Measurements from ENCODE around the gene TTPAL.

TTPAL gene

DNA sequence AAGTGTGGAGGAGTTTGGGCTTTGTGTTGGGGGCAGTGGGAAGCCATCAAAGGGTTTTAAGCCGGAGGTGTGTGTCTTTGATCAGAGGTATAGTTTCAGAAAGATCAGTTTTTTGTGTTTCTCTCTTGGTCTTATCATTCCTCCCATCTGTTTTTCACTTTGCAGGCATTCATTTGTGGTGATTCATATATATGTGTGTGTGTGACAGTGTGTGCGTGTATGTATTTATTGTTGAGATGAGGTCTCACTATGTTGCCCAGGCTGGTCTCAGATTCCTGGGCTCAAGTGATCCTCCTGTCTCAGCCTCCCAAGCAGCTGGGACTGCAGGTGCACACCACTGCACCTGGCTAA lies 57.3 kb downstream of the TTPAL start:
- Histone ChIP-seq H3K9me3 (ENCODE audit: insufficient read depth, low read length) (no peaks in the 10 kb centered on the region), H3K4me2 (ENCODE audit: low read depth, low read length, poor library complexity, severe bottlenecking) (no peak overlapping the region), H3K9ac (ENCODE audit: low read length) (no peak overlapping the region), H3K79me2 (ENCODE audit: insufficient read depth, low read length) (no peaks in the 10 kb centered on the region), H2AFZ (ENCODE audit: low read depth, low read length, severe bottlenecking) (no peak overlapping the region), H4K20me1 (ENCODE audit: low read depth, low read length) (no peaks in the 10 kb centered on the region), H3K4me3 (ENCODE audit: insufficient read depth, low read length, poor library complexity, severe bottlenecking) (no peak overlapping the region), H3K27ac (ENCODE audit: low read depth, low read length) (no peak overlapping the region), H3K36me3 (ENCODE audit: low read length) (no peaks in the 10 kb centered on the region), H3K9me2 (replicated peaks; ENCODE audit: insufficient read depth, low read length) (no peaks in the 10 kb centered on the region), H3F3A (ENCODE audit: insufficient read depth) (peaks cover 12% of the 10 kb centered on the region), H3K27me3 (ENCODE audit: low read length) (no peaks in the 10 kb centered on the region)
- TF ChIP-seq EZH2phosphoT487 (conservative IDR thresholded peaks at IDR 0.05; ENCODE audit: low read length), result no peak
- TF ChIP-seq, protein P1, sequence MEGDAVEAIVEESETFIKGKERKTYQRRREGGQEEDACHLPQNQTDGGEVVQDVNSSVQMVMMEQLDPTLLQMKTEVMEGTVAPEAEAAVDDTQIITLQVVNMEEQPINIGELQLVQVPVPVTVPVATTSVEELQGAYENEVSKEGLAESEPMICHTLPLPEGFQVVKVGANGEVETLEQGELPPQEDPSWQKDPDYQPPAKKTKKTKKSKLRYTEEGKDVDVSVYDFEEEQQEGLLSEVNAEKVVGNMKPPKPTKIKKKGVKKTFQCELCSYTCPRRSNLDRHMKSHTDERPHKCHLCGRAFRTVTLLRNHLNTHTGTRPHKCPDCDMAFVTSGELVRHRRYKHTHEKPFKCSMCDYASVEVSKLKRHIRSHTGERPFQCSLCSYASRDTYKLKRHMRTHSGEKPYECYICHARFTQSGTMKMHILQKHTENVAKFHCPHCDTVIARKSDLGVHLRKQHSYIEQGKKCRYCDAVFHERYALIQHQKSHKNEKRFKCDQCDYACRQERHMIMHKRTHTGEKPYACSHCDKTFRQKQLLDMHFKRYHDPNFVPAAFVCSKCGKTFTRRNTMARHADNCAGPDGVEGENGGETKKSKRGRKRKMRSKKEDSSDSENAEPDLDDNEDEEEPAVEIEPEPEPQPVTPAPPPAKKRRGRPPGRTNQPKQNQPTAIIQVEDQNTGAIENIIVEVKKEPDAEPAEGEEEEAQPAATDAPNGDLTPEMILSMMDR (IDR thresholded peaks at IDR 0.05; ENCODE audit: insufficient read depth, low read length, poor library complexity, severe bottlenecking), result no peak

DNA sequence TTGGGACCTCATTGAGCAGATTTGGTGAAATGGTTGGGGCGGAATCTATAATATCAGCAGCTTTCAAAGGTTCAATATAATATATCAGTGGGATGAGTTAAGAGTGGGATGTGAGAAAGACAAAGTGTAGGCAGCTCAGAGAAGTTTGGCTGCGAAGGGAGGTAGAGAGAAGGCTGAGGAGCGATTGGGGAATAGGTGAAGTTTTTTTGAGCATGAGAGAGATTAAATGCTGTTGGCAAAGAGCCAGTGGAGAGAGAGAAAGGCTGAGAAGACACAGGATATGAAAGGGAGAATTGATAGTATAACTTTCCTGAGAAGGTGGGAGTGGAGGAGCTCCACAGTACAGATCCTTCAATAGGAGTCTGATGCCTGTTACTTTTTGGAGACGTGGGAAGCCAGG lies 58.3 kb downstream of the TTPAL start:
- Histone ChIP-seq H3F3A (ENCODE audit: insufficient read depth) (peaks cover 12% of the 10 kb centered on the region), H3K4me3 (ENCODE audit: insufficient read depth, low read length, poor library complexity, severe bottlenecking) (no peak overlapping the region), H3K9me3 (ENCODE audit: insufficient read depth, low read length) (no peaks in the 10 kb centered on the region), H2AFZ (ENCODE audit: low read depth, low read length, severe bottlenecking) (no peak overlapping the region), H3K9ac (ENCODE audit: low read length) (no peak overlapping the region), H3K9me2 (replicated peaks; ENCODE audit: insufficient read depth, low read length) (no peaks in the 10 kb centered on the region), H4K20me1 (ENCODE audit: low read depth, low read length) (no peaks in the 10 kb centered on the region), H3K27ac (ENCODE audit: low read depth, low read length) (no peak overlapping the region), H3K4me2 (ENCODE audit: low read depth, low read length, poor library complexity, severe bottlenecking) (no peak overlapping the region), H3K79me2 (ENCODE audit: insufficient read depth, low read length) (no peaks in the 10 kb centered on the region), H3K36me3 (ENCODE audit: low read length) (no peaks in the 10 kb centered on the region), H3K27me3 (ENCODE audit: low read length) (no peaks in the 10 kb centered on the region)
- TF ChIP-seq EZH2phosphoT487 (conservative IDR thresholded peaks at IDR 0.05; ENCODE audit: low read length), result no peak
- TF ChIP-seq, protein P1 (IDR thresholded peaks at IDR 0.05; ENCODE audit: insufficient read depth, low read length, poor library complexity, severe bottlenecking), result no peak

DNA sequence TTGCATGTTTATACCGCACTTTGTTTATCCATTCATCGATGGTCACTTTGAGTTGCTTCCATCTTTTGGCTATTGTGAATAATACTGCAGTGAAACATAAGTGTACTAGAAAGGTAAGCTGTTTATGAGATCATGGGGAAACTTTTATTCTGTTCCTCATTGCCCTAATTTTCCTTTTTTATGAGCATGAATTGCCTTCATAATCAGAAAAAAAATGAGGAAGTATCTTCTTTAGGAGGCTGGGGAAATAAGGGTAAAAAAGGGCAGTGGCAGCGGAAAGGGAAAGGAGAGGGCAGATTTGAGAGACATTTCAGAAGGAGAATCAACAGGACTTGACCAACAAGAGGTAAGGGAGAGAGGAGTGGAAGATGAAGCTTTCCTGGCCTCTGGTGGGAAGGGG lies 60.5 kb downstream of the TTPAL start:
- no peak overlapping the region for H3K4me2 ChIP-seq (ENCODE audit: low read depth, low read length, poor library complexity, severe bottlenecking)
- no peak overlapping the region for H3K27ac ChIP-seq (ENCODE audit: low read depth, low read length)
- no peak overlapping the region for H2AFZ ChIP-seq (ENCODE audit: low read depth, low read length, severe bottlenecking)

More for the DNA sequence above, 60.5 kb downstream of the TTPAL start:
- Histone ChIP-seq H3K4me3 (ENCODE audit: insufficient read depth, low read length, poor library complexity, severe bottlenecking) (no peak overlapping the region), H3K79me2 (ENCODE audit: insufficient read depth, low read length) (no peaks in the 10 kb centered on the region), H3K9me2 (replicated peaks; ENCODE audit: insufficient read depth, low read length) (no peaks in the 10 kb centered on the region), H4K20me1 (ENCODE audit: low read depth, low read length) (no peaks in the 10 kb centered on the region), H3K36me3 (ENCODE audit: low read length) (no peaks in the 10 kb centered on the region), H3K9me3 (ENCODE audit: insufficient read depth, low read length) (no peaks in the 10 kb centered on the region), H3F3A (ENCODE audit: insufficient read depth) (peaks cover 12% of the 10 kb centered on the region), H3K27me3 (ENCODE audit: low read length) (no peaks in the 10 kb centered on the region), H3K9ac (ENCODE audit: low read length) (no peak overlapping the region)
- no peak for TF ChIP-seq EZH2phosphoT487 (conservative IDR thresholded peaks at IDR 0.05; ENCODE audit: low read length)
- TF ChIP-seq, protein P1 (IDR thresholded peaks at IDR 0.05; ENCODE audit: insufficient read depth, low read length, poor library complexity, severe bottlenecking), result no peak

Measured in SU-DHL-6 (cell line).